SKM-1 (cell line): ENCODE results near the gene MAP1LC3B2.
"Not testable (repeated sequence)": the region's sequence is repeated elsewhere in the genome, so short reads cannot be mapped to it uniquely, and the experiment has no call there.

Experiments
- DNase-seq: peaks from one replicate; lab custom pipeline; 2025; ENCODE audit not compliant: unreplicated experiment; lab: John Stamatoyannopoulos, UW

MAP1LC3B2 gene

GRCh38 chr12:116556964-116557698, 2.0 kb upstream of the MAP1LC3B2 start:
- DNase-seq = no peak

GRCh38 chr12:116558280-116559161, 660 bp upstream of the MAP1LC3B2 start:
- DNase-seq = no peak

- no peak for DNase-seq
Observed at GRCh38 chr12:116561181-116561821, 2.1 kb downstream of the MAP1LC3B2 start.

GRCh38 chr12:116562090-116562489, 2.9 kb downstream of the MAP1LC3B2 start:
- DNase-seq = no peak

GRCh38 chr12:116563262-116563661, 4.1 kb downstream of the MAP1LC3B2 start:
- no peak for DNase-seq

GRCh38 chr12:116564080-116564479, 4.9 kb downstream of the MAP1LC3B2 start:
- DNase-seq = no peak

GRCh38 chr12:116565221-116565620, 6.0 kb downstream of the MAP1LC3B2 start:
- DNase-seq = not testable (repeated sequence)

GRCh38 chr12:116565963-116566362, 6.8 kb downstream of the MAP1LC3B2 start:
- DNase-seq = no peak

GRCh38 chr12:116568203-116568602, 9.0 kb downstream of the MAP1LC3B2 start:
- DNase-seq = no peak

- no peak for DNase-seq
Observed at GRCh38 chr12:116571089-116571488, 11.9 kb downstream of the MAP1LC3B2 start.

- DNase-seq = no peak
Observed at GRCh38 chr12:116573776-116574175, 14.6 kb downstream of the MAP1LC3B2 start.

GRCh38 chr12:116575754-116576153, 16.6 kb downstream of the MAP1LC3B2 start:
- not testable (repeated sequence) for DNase-seq

- no peak for DNase-seq
Observed at GRCh38 chr12:116577154-116577561, 18.0 kb downstream of the MAP1LC3B2 start.

- DNase-seq = no peak
Observed at GRCh38 chr12:116578051-116578450, 18.9 kb downstream of the MAP1LC3B2 start.

GRCh38 chr12:116582610-116583009, 23.4 kb downstream of the MAP1LC3B2 start:
- DNase-seq = no peak

- no peak for DNase-seq
Observed at GRCh38 chr12:116583129-116583694, 24.0 kb downstream of the MAP1LC3B2 start.

GRCh38 chr12:116587270-116587669, 28.1 kb downstream of the MAP1LC3B2 start:
- DNase-seq = no peak

- DNase-seq = no peak
Observed at GRCh38 chr12:116588390-116589028, 29.3 kb downstream of the MAP1LC3B2 start.

GRCh38 chr12:116589581-116589980, 30.4 kb downstream of the MAP1LC3B2 start:
- DNase-seq = no peak

GRCh38 chr12:116590561-116590960, 31.4 kb downstream of the MAP1LC3B2 start:
- no peak for DNase-seq
